Neural cell (in vitro differentiated cells): ENCODE results near the gene AVEN. TPM values are rescaled to one million over a fixed set of nuclear protein-coding genes. Genes with fewer than 3 reads are reported as not detected.

Experiments
- H2AFZ ChIP-seq: fragments of 200-600, 300-800 bp; sonication (generic), shearing (Covaris generic); 2 replicates; pipeline ENCODE4 v1.6.0; 2014; ENCODE audit warnings: low read depth, mild to moderate bottlenecking, antibody characterized with exemption, low read length, moderate library complexity
- H3F3A ChIP-seq: fragments of 200-600 bp; shearing (Covaris generic); 2 replicates; pipeline ENCODE4 v1.6.1; 2016; ENCODE audit warnings: mild to moderate bottlenecking, moderate library complexity, mixed read lengths, antibody characterized with exemption, low read length; ENCODE audit not compliant: insufficient read depth, poor library complexity, severe bottlenecking
- H3K27ac ChIP-seq: fragments of 200-600, 300-800 bp; sonication (generic), shearing (Covaris generic); 2 replicates; pipeline ENCODE4 v1.5.1; 2014; ENCODE audit warnings: mild to moderate bottlenecking, low read length, moderate library complexity
- H3K27me3 ChIP-seq: fragments of 300-800, 200-600 bp; sonication (generic), shearing (Covaris generic); 2 replicates; pipeline ENCODE4 v1.6.0; 2014; ENCODE audit warnings: mild to moderate bottlenecking, low read depth, low read length, moderate library complexity; ENCODE audit not compliant: insufficient read depth
- H3K36me3 ChIP-seq: fragments of 300-800, 200-600 bp; sonication (generic), shearing (Covaris generic); 2 replicates; pipeline ENCODE4 v1.5.1; 2014; ENCODE audit warnings: mild to moderate bottlenecking, antibody characterized with exemption, low read length, moderate library complexity; ENCODE audit not compliant: insufficient read depth
- H3K4me2 ChIP-seq: fragments of 300-800, 200-600 bp; sonication (generic), shearing (Covaris generic); 2 replicates; pipeline ENCODE4 v1.6.0; 2014; ENCODE audit warnings: mild to moderate bottlenecking, low read length
- H3K4me3 ChIP-seq: fragments of 300-800, 200-600 bp; sonication (generic), shearing (Covaris generic); 2 replicates; pipeline ENCODE4 v1.5.1; 2014; ENCODE audit warnings: mild to moderate bottlenecking, low read length, moderate library complexity
- H3K79me2 ChIP-seq: fragments of 200-600 bp; shearing (Covaris generic); replicated peaks from 2 replicates; pipeline ENCODE4 v1.6.0; 2014; ENCODE audit warnings: mild to moderate bottlenecking, low read length, moderate library complexity; ENCODE audit not compliant: insufficient read depth
- H3K9ac ChIP-seq: fragments of 300-800, 200-600 bp; sonication (generic), shearing (Covaris generic); 2 replicates; pipeline ENCODE4 v1.6.1; 2016; ENCODE audit warnings: mild to moderate bottlenecking, low read length, mixed read lengths
- H3K9me2 ChIP-seq: fragments of 200-600 bp; shearing (Covaris generic); 2 replicates; pipeline ENCODE4 v1.6.1; 2016; ENCODE audit warnings: mild to moderate bottlenecking, low read length, mixed read lengths; ENCODE audit not compliant: insufficient read depth
- H3K9me3 ChIP-seq: fragments of 200-600, 300-800 bp; sonication (generic), shearing (Covaris generic); 2 replicates; pipeline ENCODE4 v1.6.1; 2016; ENCODE audit warnings: mild to moderate bottlenecking, mixed run types, low read length, moderate library complexity, mixed read lengths
- H4K20me1 ChIP-seq: fragments of 200-600 bp; shearing (Covaris generic); 2 replicates; pipeline ENCODE4 v1.6.1; 2016; ENCODE audit warnings: mild to moderate bottlenecking, mixed run types; ENCODE audit not compliant: insufficient read depth
- CTCF ChIP-seq: fragments of 450-650 bp; IDR thresholded peaks from 2 replicates; pipeline ENCODE4 v1.5.1; 2014; ENCODE audit warnings: antibody characterized with exemption, mild to moderate bottlenecking, moderate library complexity; ENCODE audit not compliant: poor library complexity, severe bottlenecking
- EP300 ChIP-seq: fragments of 450-650 bp; conservative IDR thresholded peaks from 2 replicates; pipeline ENCODE4 v1.6.1; 2014; ENCODE audit warnings: antibody characterized with exemption, mild to moderate bottlenecking, moderate library complexity; ENCODE audit not compliant: poor library complexity, severe bottlenecking
- EZH2 ChIP-seq: fragments of 200-600, 300-800 bp; shearing (Covaris generic), sonication (generic); IDR thresholded peaks from 2 replicates; pipeline ENCODE4 v1.6.1; 2014; ENCODE audit warnings: antibody characterized with exemption, low read length, borderline replicate concordance, mild to moderate bottlenecking; ENCODE audit not compliant: insufficient read depth, poor library complexity, severe bottlenecking
- MXI1 ChIP-seq: fragments of 450-650 bp; conservative IDR thresholded peaks from 2 replicates; pipeline ENCODE4 v1.6.1; 2014; ENCODE audit warnings: antibody characterized with exemption, mild to moderate bottlenecking; ENCODE audit not compliant: poor library complexity, severe bottlenecking
- POLR2AphosphoS5 ChIP-seq: IDR thresholded peaks from 2 replicates; pipeline ENCODE4 v1.6.1; 2012
- RAD21 ChIP-seq: fragments of 450-650 bp; conservative IDR thresholded peaks from 2 replicates; pipeline ENCODE4 v1.6.1; 2014; ENCODE audit warnings: antibody characterized with exemption, mild to moderate bottlenecking, moderate library complexity
- REST ChIP-seq: IDR thresholded peaks from 2 replicates; pipeline ENCODE4 v1.6.1; 2012; ENCODE audit warnings: borderline replicate concordance
- SMC3 ChIP-seq: fragments of 450-650 bp; conservative IDR thresholded peaks from 2 replicates; pipeline ENCODE4 v1.6.1; 2014; ENCODE audit warnings: antibody characterized with exemption, mild to moderate bottlenecking, moderate library complexity; ENCODE audit not compliant: poor library complexity
- TAF1 ChIP-seq: IDR thresholded peaks from 2 replicates; pipeline ENCODE4 v1.6.1; 2012; ENCODE audit warnings: low read depth
- polyA plus RNA-seq: library from polyadenylated mRNA; depleted of rRNA; stranded (reverse); fragments of >200 nt; gene quantifications from 2 replicates; pipeline ENCODE4 v1.2.3, GENCODE V29; 2014

AVEN gene
- polyA plus RNA-seq, 1 donor from 2014 or later = 14.1 TPM

GRCh38 chr15:33987444-33987843 is 51.6 kb downstream of the AVEN start:
- no peaks in the 10 kb centered on the region for H3K79me2 ChIP-seq
- no peak overlapping the region for H3K27ac ChIP-seq
- no peaks in the 10 kb centered on the region for H3K27me3 ChIP-seq
- no peaks in the 10 kb centered on the region for H3K9me3 ChIP-seq
- H3K9ac ChIP-seq = no peak overlapping the region
- no peaks in the 10 kb centered on the region for H3K36me3 ChIP-seq
- no peak for TF ChIP-seq TAF1
- no peak overlapping the region for H3K4me2 ChIP-seq
- no peaks in the 10 kb centered on the region for H3K9me2 ChIP-seq
- no peaks in the 10 kb centered on the region for H3F3A ChIP-seq
- no peaks in the 10 kb centered on the region for H4K20me1 ChIP-seq
- H2AFZ ChIP-seq = no peak overlapping the region
- no peak overlapping the region for H3K4me3 ChIP-seq

- no peaks in the 10 kb centered on the region for H3K79me2 ChIP-seq
- no peaks in the 10 kb centered on the region for H3K9me3 ChIP-seq
- no peaks in the 10 kb centered on the region for H4K20me1 ChIP-seq
- H3K36me3 ChIP-seq = no peaks in the 10 kb centered on the region
- H3K9me2 ChIP-seq = no peaks in the 10 kb centered on the region
- H3K9ac ChIP-seq = no peak overlapping the region
- no peak for TF ChIP-seq REST
- TF ChIP-seq EZH2 = no peak
- no peak for TF ChIP-seq TAF1
- TF ChIP-seq MXI1 = no peak
- TF ChIP-seq POLR2AphosphoS5 = no peak
- TF ChIP-seq CTCF = no peak
- TF ChIP-seq EP300 = no peak
- no peak for TF ChIP-seq RAD21
- no peak for TF ChIP-seq SMC3
- H3K4me2 ChIP-seq = no peak overlapping the region
- no peaks in the 10 kb centered on the region for H3F3A ChIP-seq
- H3K27ac ChIP-seq = no peak overlapping the region
- no peak overlapping the region for H3K4me3 ChIP-seq
- no peak overlapping the region for H2AFZ ChIP-seq
- no peaks in the 10 kb centered on the region for H3K27me3 ChIP-seq
Measured at GRCh38 chr15:33985751-33986150, 53.3 kb downstream of the AVEN start.

GRCh38 chr15:33985287-33985686 is 53.7 kb downstream of the AVEN start:
- no peaks in the 10 kb centered on the region for H3F3A ChIP-seq
- no peak overlapping the region for H3K4me2 ChIP-seq
- no peak overlapping the region for H3K9ac ChIP-seq
- no peaks in the 10 kb centered on the region for H3K79me2 ChIP-seq
- H2AFZ ChIP-seq = no peak overlapping the region
- TF ChIP-seq REST (no peak), MXI1 (no peak), SMC3 (no peak), CTCF (no peak), POLR2AphosphoS5 (no peak), EP300 (no peak), TAF1 (no peak)
- no peaks in the 10 kb centered on the region for H3K36me3 ChIP-seq
- no peaks in the 10 kb centered on the region for H3K9me2 ChIP-seq
- no peaks in the 10 kb centered on the region for H3K27me3 ChIP-seq
- H3K4me3 ChIP-seq = no peak overlapping the region
- no peaks in the 10 kb centered on the region for H3K9me3 ChIP-seq
- H3K27ac ChIP-seq = no peak overlapping the region
- no peaks in the 10 kb centered on the region for H4K20me1 ChIP-seq
